ENCODE data around the gene ZSWIM3. TPM values are rescaled to one million over a fixed set of nuclear protein-coding genes. Genes with fewer than 3 reads are reported as not detected.

ZSWIM3 gene
- total and polyA plus RNA-seq, 2 donors = 4.4 to 8.0 TPM

DNA sequence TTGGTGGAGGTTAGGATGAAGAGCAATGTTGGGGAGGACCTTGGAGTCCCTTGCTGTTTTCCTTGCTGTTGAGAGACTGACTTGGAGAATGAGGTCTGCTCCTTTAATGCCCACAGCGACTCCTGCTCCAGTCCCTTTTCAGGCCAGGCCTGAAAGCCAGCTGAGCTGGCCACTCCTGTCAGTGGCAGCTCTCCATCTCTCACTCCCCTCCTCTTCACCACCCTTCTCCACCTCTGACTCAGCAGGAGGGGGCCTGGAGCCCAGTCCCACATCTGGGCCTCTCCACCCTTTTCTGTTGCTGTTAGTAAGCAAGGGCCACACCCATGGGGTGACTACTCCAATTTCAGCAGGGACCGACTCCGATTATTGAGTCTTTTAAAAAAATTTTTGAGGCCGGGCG is 21.6 kb upstream of the ZSWIM3 start:
- WGBS = 96% methylated on average over 5 of the region's 5 CpGs
- no peak overlapping the region for H3K27ac ChIP-seq (ENCODE audit: low read depth in 1 of 2, low read length in 1 of 2)

DNA sequence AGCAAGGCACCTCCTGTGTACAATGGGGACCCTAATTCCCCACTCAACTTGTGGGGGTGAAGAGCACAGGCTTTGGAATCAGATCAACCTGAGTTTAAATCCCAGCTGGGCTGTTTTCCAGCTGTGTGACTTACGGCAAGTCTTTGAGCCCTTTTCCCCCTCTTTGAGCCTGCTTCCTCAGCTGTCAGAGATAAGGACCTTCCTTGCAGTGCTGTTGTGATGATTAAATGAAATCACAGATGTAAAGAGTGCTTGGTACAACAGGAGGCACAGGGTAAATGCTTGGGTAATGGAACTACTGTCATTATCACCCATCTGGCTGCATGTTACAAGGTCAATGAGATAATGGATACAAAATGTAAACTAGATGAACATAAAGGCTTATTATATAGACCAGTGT is 20.6 kb upstream of the ZSWIM3 start:
- 91% methylated on average over 1 of the region's 1 CpG for WGBS

More for the DNA sequence above, 21.6 kb upstream of the ZSWIM3 start:
- Histone ChIP-seq H3K36me3 (ENCODE audit: control insufficient read depth in 2 of 2, insufficient read depth in 2 of 2, low read length in 1 of 2) (peaks cover 4 to 8% of the 10 kb centered on the region in 2 donors), H3K9me3 (ENCODE audit: control insufficient read depth in 2 of 2, insufficient read depth in 1 of 2, low read length in 1 of 2) (no peaks in the 10 kb centered on the region), H3K4me1 (ENCODE audit: control insufficient read depth in 2 of 2, insufficient read depth in 2 of 2, low read length in 2 of 2) (peaks cover 6 to 7% of the 10 kb centered on the region in 2 donors), H3K27me3 (ENCODE audit: control insufficient read depth in 2 of 2, insufficient read depth in 1 of 2, low read length in 1 of 2) (peaks cover 22 to 40% of the 10 kb centered on the region in 2 donors), H3K4me3 (ENCODE audit: low read length in 2 of 2) (no peak overlapping the region)
- DNase-seq (ENCODE audit: low read depth in 6 of 9, low spot score in 9 of 9) = no peak

DNA sequence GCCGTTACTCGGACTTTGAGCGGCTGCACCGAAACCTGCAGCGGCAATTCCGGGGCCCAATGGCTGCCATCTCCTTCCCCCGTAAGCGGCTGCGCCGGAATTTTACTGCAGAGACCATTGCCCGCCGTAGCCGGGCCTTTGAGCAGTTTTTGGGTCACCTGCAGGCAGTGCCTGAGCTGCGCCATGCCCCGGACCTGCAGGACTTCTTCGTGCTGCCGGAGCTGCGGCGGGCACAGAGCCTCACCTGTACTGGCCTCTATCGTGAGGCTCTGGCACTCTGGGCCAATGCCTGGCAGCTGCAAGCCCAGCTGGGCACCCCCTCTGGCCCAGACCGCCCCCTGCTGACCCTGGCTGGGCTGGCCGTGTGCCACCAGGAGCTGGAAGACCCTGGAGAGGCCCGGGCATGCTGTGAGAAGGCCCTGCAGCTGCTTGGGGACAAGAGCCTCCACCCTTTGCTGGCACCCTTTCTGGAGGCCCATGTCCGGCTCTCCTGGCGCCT is 16.7 kb upstream of the ZSWIM3 start:
- WGBS = 97% methylated on average over 25 of the region's 25 CpGs
- no peak overlapping the region for H3K4me3 ChIP-seq (ENCODE audit: low read length in 2 of 2)
- DNase-seq (ENCODE audit: low read depth in 6 of 9, low spot score in 9 of 9) = no peak

More for the DNA sequence above, 20.6 kb upstream of the ZSWIM3 start:
- Histone ChIP-seq H3K4me1 (ENCODE audit: control insufficient read depth in 2 of 2, insufficient read depth in 2 of 2, low read length in 2 of 2) (peaks cover 6 to 7% of the 10 kb centered on the region in 2 donors), H3K36me3 (ENCODE audit: control insufficient read depth in 2 of 2, insufficient read depth in 2 of 2, low read length in 1 of 2) (peaks cover 9 to 19% of the 10 kb centered on the region in 2 donors), H3K27me3 (ENCODE audit: control insufficient read depth in 2 of 2, insufficient read depth in 1 of 2, low read length in 1 of 2) (peaks cover 22 to 32% of the 10 kb centered on the region in 2 donors), H3K27ac (ENCODE audit: low read depth in 1 of 2, low read length in 1 of 2) (no peak overlapping the region), H3K4me3 (ENCODE audit: low read length in 2 of 2) (no peak overlapping the region), H3K9me3 (ENCODE audit: control insufficient read depth in 2 of 2, insufficient read depth in 1 of 2, low read length in 1 of 2) (no peaks in the 10 kb centered on the region)
- no peak for DNase-seq (ENCODE audit: low read depth in 6 of 9, low spot score in 9 of 9)

DNA sequence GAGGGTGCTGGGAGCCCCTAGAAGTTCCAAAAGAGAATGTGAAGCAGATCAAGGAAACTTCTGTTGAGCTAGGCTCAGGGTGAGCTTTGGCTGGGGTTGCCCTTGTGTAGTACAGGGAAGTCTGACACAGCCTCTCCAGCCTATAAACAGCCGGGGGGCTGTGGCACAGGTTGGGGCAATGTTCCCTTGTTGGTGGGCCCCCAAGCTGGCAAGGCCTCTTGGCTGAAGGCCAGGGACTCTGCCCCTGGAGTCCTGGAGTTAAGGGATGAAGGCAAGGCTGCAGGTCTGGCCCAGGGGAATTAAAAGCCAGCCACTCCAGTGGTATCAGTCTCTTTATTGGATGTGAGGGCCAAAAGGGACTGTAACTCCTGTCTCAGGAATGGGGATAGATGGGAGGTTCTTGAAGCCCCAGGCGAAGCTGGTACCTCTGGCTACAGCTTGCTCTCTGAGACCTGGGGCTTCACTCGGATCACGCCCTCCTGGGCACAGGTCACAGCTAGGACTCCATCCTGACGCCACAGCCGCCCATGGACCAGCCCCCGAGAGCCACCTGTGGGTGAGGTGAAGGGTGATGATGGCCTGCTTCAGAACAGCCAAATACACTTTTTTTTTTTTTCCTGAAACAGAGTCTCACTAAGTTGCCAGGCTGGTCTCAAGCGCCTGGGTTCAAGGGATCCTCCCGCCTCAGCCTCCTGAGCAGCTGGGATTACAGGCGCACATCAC is 15.8 kb upstream of the ZSWIM3 start:
- Histone ChIP-seq H3K27me3 (ENCODE audit: control insufficient read depth in 2 of 2, insufficient read depth in 1 of 2, low read length in 1 of 2) (no peaks in the 10 kb centered on the region), H3K4me3 (ENCODE audit: low read length in 2 of 2) (no peak overlapping the region), H3K36me3 (ENCODE audit: control insufficient read depth in 2 of 2, insufficient read depth in 2 of 2, low read length in 1 of 2) (peaks cover 46 to 57% of the 10 kb centered on the region in 2 donors), H3K27ac (ENCODE audit: low read depth in 1 of 2, low read length in 1 of 2) (no peak overlapping the region), H3K4me1 (ENCODE audit: control insufficient read depth in 2 of 2, insufficient read depth in 2 of 2, low read length in 2 of 2) (no peaks in the 10 kb centered on the region), H3K9me3 (ENCODE audit: control insufficient read depth in 2 of 2, insufficient read depth in 1 of 2, low read length in 1 of 2) (no peaks in the 10 kb centered on the region)
- no peak for DNase-seq (ENCODE audit: low read depth in 6 of 9, low spot score in 9 of 9)
- 99% methylated on average over 10 of the region's 10 CpGs for WGBS

More for the DNA sequence above, 16.7 kb upstream of the ZSWIM3 start:
- H3K9me3 ChIP-seq (ENCODE audit: control insufficient read depth in 2 of 2, insufficient read depth in 1 of 2, low read length in 1 of 2) = no peaks in the 10 kb centered on the region
- H3K36me3 ChIP-seq (ENCODE audit: control insufficient read depth in 2 of 2, insufficient read depth in 2 of 2, low read length in 1 of 2) = peaks cover 38 to 51% of the 10 kb centered on the region in 2 donors
- no peaks in the 10 kb centered on the region for H3K27me3 ChIP-seq (ENCODE audit: control insufficient read depth in 2 of 2, insufficient read depth in 1 of 2, low read length in 1 of 2)
- H3K4me1 ChIP-seq (ENCODE audit: control insufficient read depth in 2 of 2, insufficient read depth in 2 of 2, low read length in 2 of 2) = no peaks in the 10 kb centered on the region
- H3K27ac ChIP-seq (ENCODE audit: low read depth in 1 of 2, low read length in 1 of 2) = no peak overlapping the region

DNA sequence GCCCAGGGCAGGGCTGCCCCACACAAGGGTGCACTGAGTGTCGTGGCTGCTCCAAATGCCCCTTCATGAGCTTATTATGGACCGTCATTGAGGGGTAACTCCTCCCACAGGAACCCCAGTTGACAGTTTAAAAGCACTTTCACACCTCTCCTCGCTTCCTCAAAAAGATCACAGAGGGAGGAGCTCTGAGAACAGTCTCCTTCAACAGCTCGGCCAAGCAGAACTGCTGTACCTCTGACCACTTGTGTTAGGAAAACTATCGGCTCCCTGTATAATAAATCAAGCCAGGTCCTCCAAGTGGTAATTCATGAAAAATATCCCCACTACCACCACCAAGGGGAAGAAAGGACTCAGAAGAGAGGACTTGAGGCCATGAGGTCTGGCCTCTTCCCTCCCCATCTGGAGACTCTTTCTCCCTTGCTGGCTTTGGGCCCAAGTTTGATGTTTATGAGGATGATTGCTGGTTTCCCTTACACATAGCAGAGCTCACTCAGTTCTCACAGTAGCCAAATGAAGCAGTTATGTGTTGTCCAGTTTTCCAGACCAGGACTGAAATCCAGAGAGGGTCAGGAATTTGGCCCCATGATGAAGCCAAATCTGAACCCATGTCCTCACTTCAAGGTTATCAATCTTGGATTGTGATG is 15.1 kb upstream of the ZSWIM3 start:
- no peak overlapping the region for H3K4me3 ChIP-seq (ENCODE audit: low read length in 2 of 2)
- 74% methylated on average over 5 of the region's 5 CpGs for WGBS
- no peaks in the 10 kb centered on the region for H3K27me3 ChIP-seq (ENCODE audit: control insufficient read depth in 2 of 2, insufficient read depth in 1 of 2, low read length in 1 of 2)
- H3K27ac ChIP-seq (ENCODE audit: low read depth in 1 of 2, low read length in 1 of 2) = no peak overlapping the region
- DNase-seq (ENCODE audit: low read depth in 6 of 9, low spot score in 9 of 9) = no peak
- H3K4me1 ChIP-seq (ENCODE audit: control insufficient read depth in 2 of 2, insufficient read depth in 2 of 2, low read length in 2 of 2) = no peaks in the 10 kb centered on the region
- H3K36me3 ChIP-seq (ENCODE audit: control insufficient read depth in 2 of 2, insufficient read depth in 2 of 2, low read length in 1 of 2) = peaks cover 52 to 63% of the 10 kb centered on the region in 2 donors
- H3K9me3 ChIP-seq (ENCODE audit: control insufficient read depth in 2 of 2, insufficient read depth in 1 of 2, low read length in 1 of 2) = no peaks in the 10 kb centered on the region

DNA sequence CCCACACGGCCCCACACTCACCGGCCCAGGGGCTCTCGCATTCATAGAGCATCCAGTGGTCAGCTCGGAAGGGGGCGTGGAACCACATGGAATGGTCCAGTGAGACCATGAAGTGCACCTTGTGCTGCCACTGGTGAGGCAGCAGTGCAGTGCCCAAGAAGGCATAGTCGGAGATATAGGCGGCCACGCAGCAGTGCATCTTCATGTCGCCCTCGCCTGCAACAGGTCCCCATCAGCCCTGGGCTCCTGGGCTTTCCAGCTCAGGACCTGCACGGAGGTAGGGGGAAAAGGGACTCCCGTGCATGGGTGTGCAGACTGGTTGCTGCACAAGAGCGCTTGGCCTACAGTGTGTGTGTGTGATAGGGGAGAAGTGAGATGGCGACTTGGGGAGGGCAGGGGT is 13.9 kb upstream of the ZSWIM3 start:
- DNase-seq (ENCODE audit: low read depth in 6 of 9, low spot score in 9 of 9) = no peak
- H3K27ac ChIP-seq (ENCODE audit: low read depth in 1 of 2, low read length in 1 of 2) = no peak overlapping the region
- 98% methylated on average over 14 of the region's 14 CpGs for WGBS
- H3K4me3 ChIP-seq (ENCODE audit: low read length in 2 of 2) = no peak overlapping the region
- H3K4me1 ChIP-seq (ENCODE audit: control insufficient read depth in 2 of 2, insufficient read depth in 2 of 2, low read length in 2 of 2) = no peaks in the 10 kb centered on the region
- H3K36me3 ChIP-seq (ENCODE audit: control insufficient read depth in 2 of 2, insufficient read depth in 2 of 2, low read length in 1 of 2) = peaks cover 55 to 74% of the 10 kb centered on the region in 2 donors
- H3K9me3 ChIP-seq (ENCODE audit: control insufficient read depth in 2 of 2, insufficient read depth in 1 of 2, low read length in 1 of 2) = no peaks in the 10 kb centered on the region
- H3K27me3 ChIP-seq (ENCODE audit: control insufficient read depth in 2 of 2, insufficient read depth in 1 of 2, low read length in 1 of 2) = no peaks in the 10 kb centered on the region

DNA sequence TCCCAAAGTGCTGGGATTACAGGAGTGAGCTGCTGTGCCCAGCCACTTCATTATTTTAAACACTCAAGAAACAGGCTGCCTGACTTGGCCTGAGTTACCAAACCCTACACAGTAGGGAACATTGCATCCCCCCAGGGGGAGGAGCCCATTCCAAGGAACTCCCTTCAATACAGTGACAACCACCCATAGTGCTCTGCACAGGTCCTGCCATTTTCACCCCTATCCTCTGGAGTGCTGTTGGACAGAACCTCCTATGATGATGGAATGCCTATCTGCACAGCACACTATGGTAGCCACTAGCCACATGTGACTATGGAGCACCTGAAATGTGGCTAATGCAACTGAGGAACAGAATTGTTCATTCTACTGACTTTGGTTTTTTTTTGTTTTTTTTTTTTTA is 12.0 kb upstream of the ZSWIM3 start:
- H3K9me3 ChIP-seq (ENCODE audit: control insufficient read depth in 2 of 2, insufficient read depth in 1 of 2, low read length in 1 of 2) = no peaks in the 10 kb centered on the region
- no peak overlapping the region for H3K27ac ChIP-seq (ENCODE audit: low read depth in 1 of 2, low read length in 1 of 2)
- H3K27me3 ChIP-seq (ENCODE audit: control insufficient read depth in 2 of 2, insufficient read depth in 1 of 2, low read length in 1 of 2) = no peaks in the 10 kb centered on the region
- peaks cover 60 to 76% of the 10 kb centered on the region in 2 donors for H3K36me3 ChIP-seq (ENCODE audit: control insufficient read depth in 2 of 2, insufficient read depth in 2 of 2, low read length in 1 of 2)
- no peak overlapping the region for H3K4me3 ChIP-seq (ENCODE audit: low read length in 2 of 2)
- no peak for DNase-seq (ENCODE audit: low read depth in 6 of 9, low spot score in 9 of 9)
- no peaks in the 10 kb centered on the region for H3K4me1 ChIP-seq (ENCODE audit: control insufficient read depth in 2 of 2, insufficient read depth in 2 of 2, low read length in 2 of 2)

DNA sequence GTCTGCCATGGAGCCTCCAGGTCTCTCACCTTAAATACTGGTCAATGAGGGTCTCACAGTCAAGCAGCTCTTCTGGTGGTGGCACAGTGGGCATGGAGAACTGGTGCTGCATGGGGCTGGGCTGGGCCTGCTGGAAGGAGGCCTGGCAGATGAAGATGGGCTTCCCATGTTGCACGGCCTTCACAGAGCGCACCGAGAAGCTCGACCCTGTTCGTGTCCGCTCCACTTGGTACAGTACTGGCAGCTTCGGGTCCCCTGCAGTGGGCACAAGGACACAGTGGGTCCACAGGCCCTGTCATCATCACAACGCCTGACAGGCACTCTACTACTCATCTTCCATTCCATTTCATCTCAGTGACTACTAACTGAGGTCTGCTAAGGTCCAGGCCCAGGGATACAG is 9.0 kb upstream of the ZSWIM3 start:
- Histone ChIP-seq H3K4me1 (ENCODE audit: control insufficient read depth in 2 of 2, insufficient read depth in 2 of 2, low read length in 2 of 2) (no peaks in the 10 kb centered on the region), H3K4me3 (ENCODE audit: low read length in 2 of 2) (no peak overlapping the region), H3K36me3 (ENCODE audit: control insufficient read depth in 2 of 2, insufficient read depth in 2 of 2, low read length in 1 of 2) (peaks cover 43 to 58% of the 10 kb centered on the region in 2 donors), H3K9me3 (ENCODE audit: control insufficient read depth in 2 of 2, insufficient read depth in 1 of 2, low read length in 1 of 2) (no peaks in the 10 kb centered on the region), H3K27ac (ENCODE audit: low read depth in 1 of 2, low read length in 1 of 2) (no peak overlapping the region), H3K27me3 (ENCODE audit: control insufficient read depth in 2 of 2, insufficient read depth in 1 of 2, low read length in 1 of 2) (no peaks in the 10 kb centered on the region)
- WGBS = 98% methylated on average over 8 of the region's 8 CpGs
- no peak for DNase-seq (ENCODE audit: low read depth in 6 of 9, low spot score in 9 of 9)

DNA sequence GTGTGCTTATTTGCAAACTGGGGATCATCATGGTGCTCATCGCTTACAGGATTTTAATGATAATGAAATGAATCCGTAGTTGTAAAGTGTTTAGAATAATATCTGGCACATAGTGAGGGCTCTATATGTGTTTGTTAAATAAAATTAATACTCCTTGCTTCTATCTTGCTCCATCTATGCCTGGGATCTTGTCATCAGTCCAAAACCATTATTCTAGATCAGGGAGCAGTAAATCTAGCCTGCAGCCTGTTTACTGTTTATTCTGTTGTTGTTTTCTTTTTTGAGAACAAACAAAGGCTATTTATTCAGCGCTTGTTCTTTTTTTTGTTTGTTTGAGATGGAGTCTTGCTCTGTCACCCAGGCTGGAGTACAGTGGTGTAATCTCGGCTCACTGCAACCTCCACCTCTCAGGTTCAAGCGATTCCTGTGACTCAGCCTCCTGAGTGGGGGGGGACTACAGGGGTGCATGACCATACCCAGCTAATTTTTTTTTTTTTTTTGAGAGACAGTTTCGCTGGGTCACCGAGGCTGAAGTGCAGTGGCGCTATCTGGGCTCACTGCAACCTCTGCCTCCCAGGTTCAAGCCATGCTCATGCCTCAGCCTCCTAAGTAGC is 8.3 kb upstream of the ZSWIM3 start:
- H3K27ac ChIP-seq (ENCODE audit: low read depth in 1 of 2, low read length in 1 of 2) = no peak overlapping the region
- no peak for DNase-seq (ENCODE audit: low read depth in 6 of 9, low spot score in 9 of 9)
- no peak overlapping the region for H3K4me3 ChIP-seq (ENCODE audit: low read length in 2 of 2)
- WGBS = 97% methylated on average over 8 of the region's 8 CpGs
- H3K4me1 ChIP-seq (ENCODE audit: control insufficient read depth in 2 of 2, insufficient read depth in 2 of 2, low read length in 2 of 2) = no peaks in the 10 kb centered on the region
- no peaks in the 10 kb centered on the region for H3K27me3 ChIP-seq (ENCODE audit: control insufficient read depth in 2 of 2, insufficient read depth in 1 of 2, low read length in 1 of 2)
- H3K36me3 ChIP-seq (ENCODE audit: control insufficient read depth in 2 of 2, insufficient read depth in 2 of 2, low read length in 1 of 2) = peaks cover 39 to 51% of the 10 kb centered on the region in 2 donors
- no peaks in the 10 kb centered on the region for H3K9me3 ChIP-seq (ENCODE audit: control insufficient read depth in 2 of 2, insufficient read depth in 1 of 2, low read length in 1 of 2)

Data from thymus (tissue), 11 donors.